Measurements from ENCODE around the gene NR2C2. TPM values are rescaled to one million over a fixed set of nuclear protein-coding genes. Genes with fewer than 3 reads are reported as not detected.

The NR2C2 gene
- total RNA-seq, 1 donor from 2014 or later: 15.0 TPM

GRCh38 chr3:14920536-14920935 is 26.8 kb upstream of the NR2C2 start:
- no peak overlapping the region for H3K4me3 ChIP-seq (ENCODE audit: low read depth, low read length)
- DNase-seq (ENCODE audit: low read depth): no peak
- no peak for FAIRE-seq
- H3K36me3 ChIP-seq (ENCODE audit: control insufficient read depth, insufficient read depth, low read length): no peaks in the 10 kb centered on the region
- TF ChIP-seq CTCF (IDR thresholded peaks at IDR 0.05; ENCODE audit: insufficient read depth, low read length, severe bottlenecking): no peak
- no peaks in the 10 kb centered on the region for H3K27me3 ChIP-seq (ENCODE audit: control insufficient read depth, insufficient read depth, low read length)

GRCh38 chr3:14921034-14921616 is 26.3 kb upstream of the NR2C2 start:
- no peak for FAIRE-seq
- TF ChIP-seq CTCF (IDR thresholded peaks at IDR 0.05; ENCODE audit: insufficient read depth, low read length, severe bottlenecking): peak; percentile 98
- Histone ChIP-seq H3K36me3 (ENCODE audit: control insufficient read depth, insufficient read depth, low read length) (no peaks in the 10 kb centered on the region), H3K4me3 (ENCODE audit: low read depth, low read length) (no peak overlapping the region), H3K27me3 (ENCODE audit: control insufficient read depth, insufficient read depth, low read length) (no peaks in the 10 kb centered on the region)
- peak; percentile 70 for DNase-seq (ENCODE audit: low read depth)

- TF ChIP-seq CTCF (IDR thresholded peaks at IDR 0.05; ENCODE audit: insufficient read depth, low read length, severe bottlenecking): no peak
- DNase-seq (ENCODE audit: low read depth): peak; percentile 7
- H3K36me3 ChIP-seq (ENCODE audit: control insufficient read depth, insufficient read depth, low read length): no peaks in the 10 kb centered on the region
- H3K4me3 ChIP-seq (ENCODE audit: low read depth, low read length): no peak overlapping the region
- no peaks in the 10 kb centered on the region for H3K27me3 ChIP-seq (ENCODE audit: control insufficient read depth, insufficient read depth, low read length)
- FAIRE-seq: no peak
These were observed 25.3 kb upstream of the NR2C2 start for GRCh38 chr3:14921811-14922705.

DNA sequence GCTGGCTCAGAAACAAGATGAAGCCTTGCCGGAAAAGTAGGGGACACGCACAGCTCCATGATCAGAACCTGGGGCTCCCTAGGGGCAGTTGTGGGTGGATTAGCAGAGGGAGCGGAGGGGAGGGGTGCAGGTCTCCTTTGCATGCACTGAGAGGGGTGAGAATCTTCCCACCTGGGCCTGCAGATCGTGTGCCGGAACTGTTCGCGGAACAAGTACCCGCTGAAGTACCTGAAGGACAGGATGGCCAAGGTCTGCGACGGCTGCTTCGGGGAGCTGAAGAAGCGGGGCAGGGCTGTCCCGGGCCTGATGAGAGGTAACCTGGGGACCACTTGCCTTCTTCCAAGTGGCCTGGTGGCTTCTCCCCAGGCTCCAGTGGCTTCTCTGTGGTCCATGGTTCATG is 24.5 kb upstream of the NR2C2 start:
- no peak for TF ChIP-seq CTCF (IDR thresholded peaks at IDR 0.05; ENCODE audit: insufficient read depth, low read length, severe bottlenecking)
- DNase-seq (ENCODE audit: low read depth) (no peak), FAIRE-seq (no peak)
- Histone ChIP-seq H3K27me3 (ENCODE audit: control insufficient read depth, insufficient read depth, low read length) (no peaks in the 10 kb centered on the region), H3K36me3 (ENCODE audit: control insufficient read depth, insufficient read depth, low read length) (no peaks in the 10 kb centered on the region), H3K4me3 (ENCODE audit: low read depth, low read length) (no peak overlapping the region)

- no peak for TF ChIP-seq CTCF (IDR thresholded peaks at IDR 0.05; ENCODE audit: insufficient read depth, low read length, severe bottlenecking)
- FAIRE-seq (no peak), DNase-seq (ENCODE audit: low read depth) (no peak)
- no peaks in the 10 kb centered on the region for H3K27me3 ChIP-seq (ENCODE audit: control insufficient read depth, insufficient read depth, low read length)
- H3K36me3 ChIP-seq (ENCODE audit: control insufficient read depth, insufficient read depth, low read length): no peaks in the 10 kb centered on the region
- no peak overlapping the region for H3K4me3 ChIP-seq (ENCODE audit: low read depth, low read length)
These were observed 23.9 kb upstream of the NR2C2 start for GRCh38 chr3:14923476-14923875.

Measured in bronchial epithelial cell (primary cell).